Sigmoid colon (tissue), 7 donors: ENCODE data around the gene IL1R1. TPM values are rescaled to one million over a fixed set of nuclear protein-coding genes. Genes with fewer than 3 reads are reported as not detected.

Experiments used
- DNase-seq: peaks from one replicate; pipeline ENCODE4 v3.0.0-alpha.2; 2019
- H3K27ac ChIP-seq, 4 donors: fragments of 200-600 bp; sonication (generic); one replicate each; pipeline ENCODE4 v1.5.1; 2016 to 2019; ENCODE audit warnings: mild to moderate bottlenecking in 1 of 4
- H3K27me3 ChIP-seq, 3 donors: fragments of 200-600 bp; sonication (generic); one replicate each; pipeline ENCODE4 v1.5.1; 2019; ENCODE audit warnings: mild to moderate bottlenecking in 1 of 3
- H3K36me3 ChIP-seq, 4 donors: fragments of 200-600 bp; sonication (generic); one replicate each; pipeline ENCODE4 v1.5.1; 2016 to 2019
- H3K4me1 ChIP-seq, 4 donors: fragments of 200-600 bp; sonication (generic); one replicate each; pipeline ENCODE4 v1.5.1; 2017 to 2019
- H3K4me3 ChIP-seq, 4 donors: fragments of 200-600 bp; sonication (generic); one replicate each; pipeline ENCODE4 v1.5.1; 2017 to 2019; ENCODE audit warnings: mild to moderate bottlenecking in 2 of 4, moderate library complexity in 1 of 4
- H3K9me3 ChIP-seq, 4 donors: fragments of 200-600 bp in 3 of 4; sonication (generic) in 3 of 4; one replicate each; pipeline versions ENCODE4 v1.5.1 to v1.6.1; 2013 to 2019
- CTCF ChIP-seq, 4 experiments: fragments of 450-650 bp in 3 of 4; fragments of 200-600 bp in 1 of 4; IDR thresholded peaks; one replicate each; pipeline ENCODE4 v1.5.1; 2016 to 2019; ENCODE audit warnings: antibody characterized with exemption in 4 of 4, mild to moderate bottlenecking in 3 of 4, moderate library complexity in 2 of 4
- EP300 ChIP-seq, 4 donors: sonication (generic); formaldehyde crosslinking; IDR thresholded peaks; one replicate each; pipeline ENCODE4 v1.6.1; 2017; ENCODE audit warnings: antibody characterized with exemption in 4 of 4
- POLR2A ChIP-seq, 2 donors: fragments of 450-650 bp; IDR thresholded peaks; one replicate each; pipeline ENCODE4 v1.6.1; 2016; ENCODE audit warnings: antibody characterized with exemption in 2 of 2, mild to moderate bottlenecking in 2 of 2, moderate library complexity in 2 of 2
- POLR2AphosphoS5 ChIP-seq, 4 donors: sonication (generic); formaldehyde crosslinking; IDR thresholded peaks; one replicate each; pipeline ENCODE4 v1.6.1; 2017; ENCODE audit warnings: antibody characterized with exemption in 4 of 4
- WGBS, 2 donors: extraction: QIAGEN DNeasy Blood & Tissue Kit; methylation state at CpG; one replicate each; pipeline ENCODE4 v1.1.7; 2013; 5-methylcytosine and 5-hydroxymethylcytosine counted together
- intact Hi-C: fragments of 100-400 bp; cut with DNase I; formaldehyde crosslinking; loops from one replicate; pipeline ENCODE4 v1.15.1; 2023
- polyA plus RNA-seq, 3 donors: library from polyadenylated mRNA; stranded (reverse); fragments of 200-250 nt; gene quantifications; one replicate each; pipeline ENCODE4 v1.2.3, GENCODE V29; 2013
- total RNA-seq, 4 donors: library from RNA; depleted of rRNA; stranded (reverse); fragments of >200 nt; gene quantifications; one replicate each; pipeline ENCODE4 v1.1.0, GENCODE V29; 2016
- donor health status: healthy with polysubstance abuse.
- donor health status: Bipolar disorder and iron deficiency.
- donor health status: healthy.

Gene IL1R1
- total and polyA plus RNA-seq, 7 donors, result 14.6 to 144 (median 43.2) TPM

DNA sequence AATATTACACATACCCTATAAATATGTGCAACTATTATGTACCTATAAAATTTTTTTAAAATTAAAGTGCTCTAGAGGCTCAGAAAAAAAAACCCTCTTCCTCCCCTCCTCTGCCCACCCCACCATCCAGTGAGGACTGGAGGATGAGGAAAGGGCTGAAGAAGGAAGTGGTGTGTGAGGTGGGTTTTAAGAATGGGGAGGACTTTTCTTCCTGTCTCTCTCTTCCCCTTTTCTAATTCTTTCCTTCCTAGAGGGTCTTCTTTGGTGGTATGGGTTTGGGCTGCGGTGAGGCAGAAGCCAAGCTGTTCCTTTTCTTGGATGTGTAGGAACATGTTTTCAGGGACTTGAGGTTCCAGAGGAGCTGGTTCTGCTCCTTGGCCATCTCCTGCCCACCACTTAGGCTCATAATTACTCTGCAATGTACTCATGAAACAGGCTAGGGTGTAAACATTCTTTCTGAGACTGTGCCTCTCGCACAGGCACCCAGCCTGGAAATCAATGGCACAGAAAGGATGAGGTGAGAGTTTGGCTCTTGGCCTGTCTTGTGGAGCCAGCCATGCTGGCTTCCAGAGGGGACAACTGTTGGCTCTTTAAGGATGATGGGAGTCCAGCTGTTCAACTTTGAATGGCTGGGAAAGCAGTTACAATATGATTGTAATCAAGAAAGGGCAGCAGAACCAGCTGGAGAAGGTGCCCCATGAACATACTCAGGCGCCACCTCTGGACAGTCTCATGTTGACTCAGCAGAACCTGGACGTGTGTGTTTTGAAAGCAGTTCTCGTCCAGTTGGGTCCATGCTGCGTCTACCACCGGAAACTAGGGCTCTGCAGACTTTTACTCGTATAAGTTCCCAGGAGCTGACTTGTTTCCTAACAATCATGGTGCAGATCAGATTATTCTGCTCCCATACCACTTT lies 82.5 kb downstream of the IL1R1 start:
- no peak for DNase-seq
- peaks cover 0 to 26% (median 22%) of the 10 kb centered on the region in 4 donors for H3K4me1 ChIP-seq
- intact Hi-C loops, result no loop called here
- H3K27ac ChIP-seq, result no peak overlapping the region
- TF ChIP-seq POLR2AphosphoS5 (IDR thresholded peaks at IDR 0.05) (no peak), EP300 (IDR thresholded peaks at IDR 0.05) (no peak), CTCF (IDR thresholded peaks at IDR 0.05) (no peak), POLR2A (IDR thresholded peaks at IDR 0.05) (no peak)
- H3K27me3 ChIP-seq, result no peaks in the 10 kb centered on the region
- H3K36me3 ChIP-seq, result no peaks in the 10 kb centered on the region
- H3K9me3 ChIP-seq, result no peaks in the 10 kb centered on the region
- no peak overlapping the region for H3K4me3 ChIP-seq
- 71 to 86% methylated on average over 8 of the region's 8 CpGs for WGBS, 2 donors

GRCh38 chr2:102226171-102226570 lies 83.6 kb downstream of the IL1R1 start:
- intact Hi-C loops, result no loop called here

GRCh38 chr2:102226612-102227391 lies 84.3 kb downstream of the IL1R1 start:
- H3K36me3 ChIP-seq, result no peaks in the 10 kb centered on the region
- H3K27ac ChIP-seq, result peak overlapping the region; percentile 82 to 90 (median 84)
- WGBS, 2 donors, result 53 to 61% methylated on average over 7 of the region's 7 CpGs
- H3K27me3 ChIP-seq, result no peaks in the 10 kb centered on the region
- H3K4me1 ChIP-seq, result peaks cover 0 to 26% (median 22%) of the 10 kb centered on the region in 4 donors
- no peaks in the 10 kb centered on the region for H3K9me3 ChIP-seq
- intact Hi-C loops, result no loop called here
- peak overlapping the region in 1 of 4 donors; percentile 9 for H3K4me3 ChIP-seq
- no peak for DNase-seq
- TF ChIP-seq CTCF (IDR thresholded peaks at IDR 0.05) (no peak), POLR2A (IDR thresholded peaks at IDR 0.05) (no peak), POLR2AphosphoS5 (IDR thresholded peaks at IDR 0.05) (no peak), EP300 (IDR thresholded peaks at IDR 0.05) (no peak)

More at GRCh38 chr2:102226171-102226570, 83.6 kb downstream of the IL1R1 start:
- Histone ChIP-seq H3K4me3 (no peak overlapping the region), H3K27ac (peak overlapping the region; percentile 82 to 90 (median 84)), H3K36me3 (no peaks in the 10 kb centered on the region), H3K4me1 (peaks cover 0 to 26% (median 22%) of the 10 kb centered on the region in 4 donors), H3K9me3 (no peaks in the 10 kb centered on the region), H3K27me3 (no peaks in the 10 kb centered on the region)
- WGBS, 2 donors, result 90 to 92% methylated on average over 6 of the region's 6 CpGs
- no peak for TF ChIP-seq POLR2A (IDR thresholded peaks at IDR 0.05)
- no peak for TF ChIP-seq CTCF (IDR thresholded peaks at IDR 0.05)
- no peak for DNase-seq

DNA sequence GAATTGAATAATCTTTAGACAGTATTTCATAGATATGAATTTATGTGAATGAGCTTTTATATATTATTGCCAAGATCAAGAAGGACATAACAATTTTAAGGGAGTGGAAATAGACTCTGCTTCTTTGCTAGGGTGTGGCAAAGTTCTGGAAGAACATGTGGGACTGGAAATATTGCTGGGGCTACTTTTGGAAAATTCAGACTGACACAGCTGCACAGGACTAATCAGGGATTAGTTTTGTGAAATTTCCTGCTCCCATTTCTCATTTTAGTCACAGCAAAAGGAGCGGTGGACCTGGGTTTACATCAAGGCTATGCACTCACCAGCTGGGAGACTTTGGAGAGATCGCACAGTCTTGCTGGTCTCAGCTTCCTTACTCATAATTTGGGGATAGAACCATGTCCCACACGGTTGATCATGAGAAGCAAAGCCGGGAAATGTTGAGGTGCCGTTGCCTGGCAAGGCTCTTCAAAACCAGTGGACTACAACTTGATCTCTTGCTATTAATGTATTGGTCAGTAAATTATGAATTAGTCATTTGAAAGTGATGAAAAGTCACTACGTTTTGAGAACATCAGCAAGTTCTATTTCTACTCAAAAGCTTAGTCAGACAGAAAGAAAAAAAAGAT lies 86.7 kb downstream of the IL1R1 start:
- intact Hi-C loops, result no loop called here
- H3K27ac ChIP-seq, result peak overlapping the region; percentile 82 to 90 (median 84)
- H3K27me3 ChIP-seq, result no peaks in the 10 kb centered on the region
- 83 to 86% methylated on average over 6 of the region's 6 CpGs for WGBS, 2 donors
- peaks cover 0 to 26% (median 22%) of the 10 kb centered on the region in 4 donors for H3K4me1 ChIP-seq
- DNase-seq, result no peak
- H3K4me3 ChIP-seq, result no peak overlapping the region
- H3K36me3 ChIP-seq, result no peaks in the 10 kb centered on the region
- TF ChIP-seq POLR2A (IDR thresholded peaks at IDR 0.05) (no peak), POLR2AphosphoS5 (IDR thresholded peaks at IDR 0.05) (peak in 1 of 4 donors; percentile 8), EP300 (IDR thresholded peaks at IDR 0.05) (no peak), CTCF (IDR thresholded peaks at IDR 0.05) (no peak)
- no peaks in the 10 kb centered on the region for H3K9me3 ChIP-seq

Other genes starting within 250 kb of the IL1R1 start
- 10 to 100 TPM in 2 of 4 donors, 1 to 10 TPM in 2; 3.0 to 15.9 (median 8.6) TPM for gene IL1R2, start 150.8 kb upstream of the IL1R1 start, total RNA-seq
- gene IL1R2, start 150.8 kb upstream of the IL1R1 start, polyA plus RNA-seq, result 10 to 100 TPM; 21.6 to 26.4 (median 24.6) TPM
- gene IL1RL2, start 44.3 kb downstream of the IL1R1 start, total RNA-seq, result under 1 TPM in 1 of 4 donors, not detected in 3; 0.27 TPM
- under 1 TPM in 2 of 3 donors, not detected in 1; 0.60 to 0.90 TPM for gene IL1RL2, start 44.3 kb downstream of the IL1R1 start, polyA plus RNA-seq
- 10 to 100 TPM in 1 of 4 donors, 1 to 10 TPM in 3; 5.4 to 10.7 (median 8.7) TPM for gene IL1RL1, start 168.8 kb downstream of the IL1R1 start, total RNA-seq
- 1 to 10 TPM in 2 of 3 donors, under 1 TPM in 1; 0.23 to 3.0 (median 3.0) TPM for gene IL1RL1, start 168.8 kb downstream of the IL1R1 start, polyA plus RNA-seq
- 1 to 10 TPM; 1.1 to 5.2 (median 2.4) TPM for gene IL18R1, start 213.1 kb downstream of the IL1R1 start, total RNA-seq
- gene IL18R1, start 213.1 kb downstream of the IL1R1 start, polyA plus RNA-seq, result 1 to 10 TPM in 2 of 3 donors, under 1 TPM in 1; 0.60 to 3.9 (median 1.4) TPM